Panc1 (cell line): ENCODE data around the gene SPRTN. TPM values are rescaled to one million over a fixed set of nuclear protein-coding genes. Genes with fewer than 3 reads are reported as not detected.
A peak's percentile ranks its signal among the peaks of the same experiment; 100 is the strongest.

Source experiments
- ATAC-seq: fragments of 200-7000 bp; cut with Tn5 transposase; 2 replicates; pipeline ENCODE4 v1.9.1; 2020; ENCODE audit warnings: mild to moderate bottlenecking, moderate library complexity
- BruUV-seq: library from RNA; stranded (reverse); fragments of 400-500 nt; replicated peaks from 2 replicates; lab custom pipeline; 2021; lab: Mats Ljungman, UMichigan
- CTCF ChIA-PET: fragments of 300-600 bp; sonication (Branson Sonifier 250); formaldehyde crosslinking; loops from one replicate; lab custom pipeline; 2022; ENCODE audit warnings: antibody characterized with exemption; lab: Charles Lee
- POLR2A ChIA-PET: fragments of 300-600 bp; sonication (Branson Sonifier 250); formaldehyde crosslinking; loops from one replicate; lab custom pipeline; 2022; ENCODE audit warnings: antibody characterized with exemption; lab: Charles Lee
- DNase-seq: peaks from one replicate; pipeline ENCODE4 v3.0.0-alpha.2; 2010; ENCODE audit warnings: low read depth, low spot score
- H3K27ac ChIP-seq: 2 replicates; pipeline ENCODE4 v1.5.1; 2011; ENCODE audit warnings: mild to moderate bottlenecking, low read length, inconsistent platforms
- H3K27me3 ChIP-seq: fragments of 200-500 bp; sonication (Bioruptor generic); 2 replicates; pipeline ENCODE4 v1.6.0; 2014; ENCODE audit warnings: low read length, inconsistent platforms; ENCODE audit not compliant: control insufficient read depth, insufficient read depth
- H3K36me3 ChIP-seq: fragments of 200-500 bp; sonication (Bioruptor generic); 2 replicates; pipeline ENCODE4 v1.5.1; 2014; ENCODE audit warnings: inconsistent platforms, mild to moderate bottlenecking, low read length, moderate library complexity; ENCODE audit not compliant: control insufficient read depth, insufficient read depth
- H3K4me1 ChIP-seq: 2 replicates; pipeline ENCODE4 v1.5.1; 2011; ENCODE audit warnings: inconsistent platforms, mild to moderate bottlenecking, low read length, moderate library complexity; ENCODE audit not compliant: control insufficient read depth, insufficient read depth
- H3K4me3 ChIP-seq, 2 experiments: 2 replicates each; pipeline ENCODE4 v1.5.1; 2011 to 2012; ENCODE audit warnings: low read depth in 2 of 2, low read length in 2 of 2, mild to moderate bottlenecking in 2 of 2, inconsistent platforms in 1 of 2, moderate library complexity in 1 of 2
- H3K9me3 ChIP-seq: fragments of 200-500 bp; sonication (Bioruptor generic); 2 replicates; pipeline ENCODE4 v1.5.1; 2014; ENCODE audit warnings: low read depth, mild to moderate bottlenecking, inconsistent platforms, low read length, moderate library complexity; ENCODE audit not compliant: control insufficient read depth, insufficient read depth
- CTCF ChIP-seq: fragments of 450-650 bp; IDR thresholded peaks from 2 replicates; pipeline ENCODE4 v1.5.1; 2017; ENCODE audit warnings: mild to moderate bottlenecking
- POLR2AphosphoS5 ChIP-seq: IDR thresholded peaks from 2 replicates; pipeline ENCODE4 v1.6.1; 2012; ENCODE audit warnings: mild to moderate bottlenecking, low read depth, low read length, moderate library complexity
- SIN3A ChIP-seq: IDR thresholded peaks from 2 replicates; pipeline ENCODE4 v1.6.1; 2012; ENCODE audit warnings: low read depth, mild to moderate bottlenecking, low read length, moderate library complexity, borderline replicate concordance; ENCODE audit not compliant: insufficient read depth
- TCF7L2 ChIP-seq: IDR thresholded peaks from 2 replicates; pipeline ENCODE4 v1.6.1; 2011; ENCODE audit warnings: mild to moderate bottlenecking, low read depth, low read length, inconsistent platforms
- in situ Hi-C: cut with HindIII; loops from 2 replicates; pipeline ENCODE4 v1.10.0; 2016; ENCODE audit warnings: low sequenced_read_pairs, low pct_unique_long_range_greater_than_20kb
- intact Hi-C: fragments of 100-400 bp; cut with micrococcal nuclease; formaldehyde crosslinking; loops from one replicate; pipeline ENCODE4 v1.10.0; 2022; ENCODE audit not compliant: unreplicated experiment
- total RNA-seq: library from RNA; stranded (reverse); gene quantifications from one replicate; pipeline ENCODE4 v1.2.1, GENCODE V29; 2021; ENCODE audit not compliant: unreplicated experiment
- TF ChIP-seq, protein P1 (sequence below), 2 experiments: IDR thresholded peaks; 2 replicates each; pipeline ENCODE4 v1.6.1; 2011 to 2012; ENCODE audit warnings: low read depth in 2 of 2, control low read depth in 1 of 2, low read length in 1 of 2, mild to moderate bottlenecking in 1 of 2, moderate library complexity in 1 of 2; ENCODE audit not compliant: insufficient read depth in 1 of 2

Gene SPRTN
- total RNA-seq, 1 experiment from 2014 or later, result 20.0 TPM

GRCh38 chr1:231337472-231338269 is 422 bp upstream of the SPRTN start, which contains the start of gene EXOC8:
EXOC8 (minus strand) TSS chr1:231337852; CDS start chr1:231337745, 107 bp downstream.
- H3K27me3 ChIP-seq, result no peaks in the 10 kb centered on the region
- no TSS peak for BruUV-seq
- peaks cover 19% of the 10 kb centered on the region for H3K4me1 ChIP-seq
- no peaks in the 10 kb centered on the region for H3K9me3 ChIP-seq
- H3K36me3 ChIP-seq, result peaks cover 9% of the 10 kb centered on the region
- ATAC-seq (peak; percentile 94), DNase-seq (peak; percentile 97)
- in situ Hi-C loops (no loop called here), intact Hi-C loops (loop anchor here (10.0 kb wide), 1 partner anchor 93 kb away; the partner anchor contains the start of gene GNPAT)
- CTCF ChIA-PET, result interaction anchor here (0.5 to 0.8 kb wide), 4 partner anchors 23 to 507 kb away, joined by 3 to 5 read pairs (median 3); no protein-coding TSS in a partner anchor
- POLR2A ChIA-PET, result interaction anchor here (0.9 kb wide), 1 partner anchor 208 kb away, joined by 4 read pairs; no protein-coding TSS in a partner anchor
- TF ChIP-seq, protein P1, sequence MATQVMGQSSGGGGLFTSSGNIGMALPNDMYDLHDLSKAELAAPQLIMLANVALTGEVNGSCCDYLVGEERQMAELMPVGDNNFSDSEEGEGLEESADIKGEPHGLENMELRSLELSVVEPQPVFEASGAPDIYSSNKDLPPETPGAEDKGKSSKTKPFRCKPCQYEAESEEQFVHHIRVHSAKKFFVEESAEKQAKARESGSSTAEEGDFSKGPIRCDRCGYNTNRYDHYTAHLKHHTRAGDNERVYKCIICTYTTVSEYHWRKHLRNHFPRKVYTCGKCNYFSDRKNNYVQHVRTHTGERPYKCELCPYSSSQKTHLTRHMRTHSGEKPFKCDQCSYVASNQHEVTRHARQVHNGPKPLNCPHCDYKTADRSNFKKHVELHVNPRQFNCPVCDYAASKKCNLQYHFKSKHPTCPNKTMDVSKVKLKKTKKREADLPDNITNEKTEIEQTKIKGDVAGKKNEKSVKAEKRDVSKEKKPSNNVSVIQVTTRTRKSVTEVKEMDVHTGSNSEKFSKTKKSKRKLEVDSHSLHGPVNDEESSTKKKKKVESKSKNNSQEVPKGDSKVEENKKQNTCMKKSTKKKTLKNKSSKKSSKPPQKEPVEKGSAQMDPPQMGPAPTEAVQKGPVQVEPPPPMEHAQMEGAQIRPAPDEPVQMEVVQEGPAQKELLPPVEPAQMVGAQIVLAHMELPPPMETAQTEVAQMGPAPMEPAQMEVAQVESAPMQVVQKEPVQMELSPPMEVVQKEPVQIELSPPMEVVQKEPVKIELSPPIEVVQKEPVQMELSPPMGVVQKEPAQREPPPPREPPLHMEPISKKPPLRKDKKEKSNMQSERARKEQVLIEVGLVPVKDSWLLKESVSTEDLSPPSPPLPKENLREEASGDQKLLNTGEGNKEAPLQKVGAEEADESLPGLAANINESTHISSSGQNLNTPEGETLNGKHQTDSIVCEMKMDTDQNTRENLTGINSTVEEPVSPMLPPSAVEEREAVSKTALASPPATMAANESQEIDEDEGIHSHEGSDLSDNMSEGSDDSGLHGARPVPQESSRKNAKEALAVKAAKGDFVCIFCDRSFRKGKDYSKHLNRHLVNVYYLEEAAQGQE (IDR thresholded peaks at IDR 0.05; ENCODE audit: insufficient read depth in 1 of 2, low read depth in 2 of 2, low read length in 1 of 2), result no peak
- peak; percentile 96 for TF ChIP-seq SIN3A
- TF ChIP-seq CTCF, result no peak
- TF ChIP-seq TCF7L2, result 0 out of 2 replicates have a peak, but pooled peaks have one; percentile 57
- peak; percentile 88 for TF ChIP-seq POLR2AphosphoS5
- H3K4me3 ChIP-seq, result peak within 1 kb of the TSS; percentile 65 to 93
- peak within 1 kb of the TSS; percentile 97 for H3K27ac ChIP-seq

DNA sequence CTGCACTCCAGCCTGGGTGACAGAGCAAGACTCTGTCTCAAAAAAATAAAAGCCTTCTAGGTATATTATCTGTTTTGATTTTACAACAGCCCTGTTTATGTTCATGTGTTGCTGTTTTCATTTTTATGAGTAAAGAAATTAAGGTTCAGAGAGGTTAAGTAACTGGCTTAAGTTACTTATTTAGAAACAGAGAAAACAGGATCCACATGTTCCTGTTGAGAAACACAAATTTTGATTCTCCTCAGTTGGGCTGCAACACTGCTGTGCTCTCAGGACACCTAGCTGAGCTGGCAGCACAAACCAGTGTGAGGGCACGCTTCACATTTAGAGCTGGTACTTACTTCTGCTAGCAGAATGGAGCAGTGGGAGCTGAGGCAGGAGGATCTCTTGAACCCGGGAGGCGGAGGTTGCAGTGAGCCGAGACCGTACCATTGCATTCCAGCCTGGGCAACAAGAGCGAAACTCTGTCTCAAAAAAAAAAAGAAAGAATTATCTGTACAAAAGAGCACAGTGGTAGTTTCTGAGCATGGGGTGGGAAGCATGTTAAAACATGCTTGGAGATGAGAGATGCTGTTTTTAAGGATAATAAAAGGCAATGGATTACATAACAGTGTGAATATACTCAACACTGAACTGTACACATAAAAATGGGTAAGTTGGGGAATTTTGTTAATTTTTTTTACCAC is 2.4 kb downstream of the SPRTN start:
- ChIA-PET POLR2A (interaction anchor here (0.6 kb wide), 1 partner anchor 115 kb away, joined by 17 read pairs; no protein-coding TSS in a partner anchor), CTCF (interaction anchor here (0.7 kb wide), 1 partner anchor 327 kb away, joined by 3 read pairs; no protein-coding TSS in a partner anchor)
- Histone ChIP-seq H3K4me3 (peak overlapping the region; percentile 65 to 93), H3K4me1 (no peaks in the 10 kb centered on the region), H3K9me3 (no peaks in the 10 kb centered on the region), H3K27ac (peak overlapping the region; percentile 1; the same call in 1 of the 2 replicates), H3K36me3 (peaks cover 9% of the 10 kb centered on the region), H3K27me3 (no peaks in the 10 kb centered on the region)
- no TSS peak for BruUV-seq
- no peak for DNase-seq
- intact Hi-C loops (no loop called here), in situ Hi-C loops (no loop called here)
- TF ChIP-seq, protein P1 (IDR thresholded peaks at IDR 0.05; ENCODE audit: insufficient read depth in 1 of 2, low read depth in 2 of 2, low read length in 1 of 2), result no peak
- no peak for TF ChIP-seq POLR2AphosphoS5
- ATAC-seq, result no peak
